IMR-90 (cell line): ENCODE results near the gene CCDC88B. TPM values are rescaled to one million over a fixed set of nuclear protein-coding genes. Genes with fewer than 3 reads are reported as not detected.

Source experiments
- ATAC-seq: fragments of 200-7000 bp; cut with Tn5 transposase; 2 replicates; pipeline ENCODE4 v1.9.1; 2020; ENCODE audit warnings: low read depth, mild to moderate bottlenecking, moderate library complexity
- BruUV-seq: library from RNA; stranded (reverse); fragments of 400-500 nt; replicated peaks from 2 replicates; lab custom pipeline; 2021; lab: Mats Ljungman, UMichigan
- CTCF ChIA-PET: fragments of 300-600 bp; formaldehyde crosslinking; extraction: SDS; loops from one replicate; lab custom pipeline; 2021; ENCODE audit warnings: antibody characterized with exemption; lab: Yijun Ruan, JAX
- POLR2A ChIA-PET: fragments of 300-600 bp; sonication (Branson Sonifier 250); formaldehyde crosslinking; loops from one replicate; lab custom pipeline; 2022; ENCODE audit warnings: antibody characterized with exemption; ENCODE audit not compliant: unreplicated experiment; lab: Charles Lee
- DNase-seq: peaks from one replicate; pipeline ENCODE4 v3.0.0; 2013
- H2AFZ ChIP-seq: replicated peaks from 2 replicates; pipeline ENCODE3; 2013; ENCODE audit warnings: low read length, mild to moderate bottlenecking; ENCODE audit not compliant: poor library complexity
- H2AK5ac ChIP-seq: 2 replicates; pipeline ENCODE4 v1.6.1; 2013; ENCODE audit warnings: low read depth, low read length, inconsistent platforms
- H2AK9ac ChIP-seq: replicated peaks from 2 replicates; pipeline ENCODE3; 2013; ENCODE audit warnings: mild to moderate bottlenecking, low read depth, low read length, moderate library complexity; ENCODE audit not compliant: poor library complexity
- H2BK120ac ChIP-seq: 2 replicates; pipeline ENCODE4 v1.6.1; 2013; ENCODE audit warnings: low read depth, low read length, inconsistent platforms
- H2BK15ac ChIP-seq: 3 replicates; pipeline ENCODE4 v1.6.1; 2013; ENCODE audit warnings: low read depth, low read length, inconsistent platforms
- H2BK20ac ChIP-seq: 2 replicates; pipeline ENCODE4 v1.6.1; 2013; ENCODE audit warnings: low read depth, mild to moderate bottlenecking, inconsistent platforms, low read length, moderate library complexity
- H2BK5ac ChIP-seq: 2 replicates; pipeline ENCODE4 v1.6.1; 2013; ENCODE audit warnings: mild to moderate bottlenecking, low read depth, low read length, inconsistent platforms; ENCODE audit not compliant: poor library complexity, severe bottlenecking
- H3K14ac ChIP-seq: replicated peaks from 2 replicates; pipeline ENCODE4 v1.6.1; 2013; ENCODE audit warnings: low read depth, low read length, inconsistent platforms
- H3K18ac ChIP-seq: 2 replicates; pipeline ENCODE4 v1.6.1; 2013; ENCODE audit warnings: low read depth, low read length, control low read depth
- H3K23ac ChIP-seq: 2 replicates; pipeline ENCODE4 v1.6.1; 2013; ENCODE audit warnings: low read depth, low read length, inconsistent platforms
- H3K27ac ChIP-seq: 2 replicates; pipeline ENCODE4 v1.5.1; 2013; ENCODE audit warnings: mild to moderate bottlenecking, control low read depth, low read length; ENCODE audit not compliant: insufficient read depth
- H3K27me3 ChIP-seq: 2 replicates; pipeline ENCODE4 v1.6.1; 2013; ENCODE audit warnings: low read length; ENCODE audit not compliant: control insufficient read depth, insufficient read depth
- H3K36me3 ChIP-seq: 2 replicates; pipeline ENCODE4 v1.6.1; 2013; ENCODE audit warnings: low read length, mixed read lengths; ENCODE audit not compliant: control insufficient read depth, insufficient read depth
- H3K4ac ChIP-seq: 2 replicates; pipeline ENCODE4 v1.6.1; 2013; ENCODE audit warnings: low read depth, low read length, inconsistent platforms
- H3K4me1 ChIP-seq: 2 replicates; pipeline ENCODE4 v1.6.1; 2013; ENCODE audit warnings: low read length, mixed read lengths; ENCODE audit not compliant: control insufficient read depth, insufficient read depth
- H3K4me2 ChIP-seq: 2 replicates; pipeline ENCODE4 v1.6.1; 2013; ENCODE audit warnings: low read depth, mild to moderate bottlenecking, control low read depth, low read length, moderate library complexity
- H3K4me3 ChIP-seq: 2 replicates; pipeline ENCODE4 v1.5.1; 2013; ENCODE audit warnings: low read depth, mild to moderate bottlenecking, control low read depth, low read length, moderate library complexity; ENCODE audit not compliant: insufficient read depth
- H3K56ac ChIP-seq: 2 replicates; pipeline ENCODE4 v1.6.1; 2013; ENCODE audit warnings: low read length, inconsistent platforms; ENCODE audit not compliant: insufficient read depth; ENCODE audit errors: extremely low read depth
- H3K79me1 ChIP-seq, 2 experiments: 2 replicates each; pipeline ENCODE4 v1.6.1; 2013; ENCODE audit warnings: low read length in 2 of 2, inconsistent platforms in 1 of 2, low read depth in 1 of 2
- H3K9ac ChIP-seq: 2 replicates; pipeline ENCODE4 v1.6.1; 2013; ENCODE audit warnings: low read depth, low read length, control low read depth
- H3K9me1 ChIP-seq: 2 replicates; pipeline ENCODE4 v1.6.1; 2013; ENCODE audit warnings: low read length, inconsistent platforms; ENCODE audit not compliant: insufficient read depth
- H3K9me3 ChIP-seq: 2 replicates; pipeline ENCODE4 v1.6.1; 2013; ENCODE audit warnings: low read length; ENCODE audit not compliant: control insufficient read depth, insufficient read depth
- H4K20me1 ChIP-seq: 2 replicates; pipeline ENCODE4 v1.6.1; 2013; ENCODE audit warnings: low read length, inconsistent platforms; ENCODE audit not compliant: insufficient read depth
- H4K5ac ChIP-seq: 2 replicates; pipeline ENCODE4 v1.6.1; 2013; ENCODE audit warnings: mild to moderate bottlenecking, low read depth, low read length, control low read depth
- H4K8ac ChIP-seq, 2 experiments: 2 replicates each; pipeline ENCODE4 v1.6.1; 2013; ENCODE audit warnings: low read depth in 2 of 2, low read length in 2 of 2, control low read depth in 1 of 2, inconsistent platforms in 1 of 2
- H4K91ac ChIP-seq: 2 replicates; pipeline ENCODE4 v1.6.1; 2013; ENCODE audit warnings: low read depth, low read length, inconsistent platforms; ENCODE audit not compliant: insufficient read depth
- CEBPB ChIP-seq: IDR thresholded peaks from 2 replicates; pipeline ENCODE4 v1.6.1; 2012; ENCODE audit warnings: low read depth, low read length, improper control_type of control experiment
- FOS ChIP-seq: fragments of 150-350 bp; IDR thresholded peaks from 2 replicates; pipeline ENCODE4 v1.6.1; 2016; ENCODE audit warnings: low read depth, low read length
- MAFK ChIP-seq: IDR thresholded peaks from 2 replicates; pipeline ENCODE4 v1.6.1; 2012; ENCODE audit warnings: low read depth, low read length, improper control_type of control experiment
- MAZ ChIP-seq: IDR thresholded peaks from 2 replicates; pipeline ENCODE4 v1.6.1; 2012; ENCODE audit warnings: low read depth, mild to moderate bottlenecking, low read length, improper control_type of control experiment, moderate library complexity, borderline replicate concordance
- MXI1 ChIP-seq: IDR thresholded peaks from 2 replicates; pipeline ENCODE4 v1.6.1; 2012; ENCODE audit warnings: low read depth, mild to moderate bottlenecking, low read length, moderate library complexity, borderline replicate concordance
- POLR2A ChIP-seq: IDR thresholded peaks from 2 replicates; pipeline ENCODE4 v1.6.1; 2012; ENCODE audit warnings: mild to moderate bottlenecking, low read depth, low read length
- RAD21 ChIP-seq: IDR thresholded peaks from 2 replicates; pipeline ENCODE4 v1.6.1; 2012; ENCODE audit warnings: low read length, improper control_type of control experiment
- RCOR1 ChIP-seq: IDR thresholded peaks from 2 replicates; pipeline ENCODE4 v1.6.1; 2012; ENCODE audit warnings: mild to moderate bottlenecking, low read length, improper control_type of control experiment; ENCODE audit not compliant: insufficient replicate concordance
- RFX5 ChIP-seq: IDR thresholded peaks from 2 replicates; pipeline ENCODE4 v1.8.0; 2012; ENCODE audit warnings: low read depth, mild to moderate bottlenecking, low read length, moderate library complexity
- SMC3 ChIP-seq: fragments of 150-350 bp; IDR thresholded peaks from 2 replicates; pipeline ENCODE4 v1.6.1; 2016; ENCODE audit warnings: low read depth, mild to moderate bottlenecking, antibody characterized with exemption, low read length, moderate library complexity
- WGBS, 2 experiments: methylation state at CpG; one replicate each; pipeline versions ENCODE4 v1.1.5 to v1.1.7; 2013; ENCODE audit warnings: missing lambda C conversion rate in 2 of 2; ENCODE audit not compliant: insufficient read length in 1 of 2; ENCODE audit errors: extremely low coverage in 2 of 2; 5-methylcytosine and 5-hydroxymethylcytosine counted together
- dilution Hi-C: fragments of 300-500 bp; cut with HindIII; formaldehyde crosslinking; loops from one replicate; pipeline ENCODE4 v1.14.3; 2018; ENCODE audit warnings: low sequenced_read_pairs; ENCODE audit not compliant: unreplicated experiment
- in situ Hi-C: fragments of 300-500 bp; cut with MboI; formaldehyde crosslinking; loops from 3 replicates; pipeline ENCODE4 v1.14.3; 2019; ENCODE audit warnings: low sequenced_read_pairs, inconsistent platforms, mixed read lengths
- intact Hi-C: fragments of 100-400 bp; cut with micrococcal nuclease; formaldehyde crosslinking; loops from 2 replicates; pipeline ENCODE4 v1.10.0; 2022
- polyA plus RNA-seq, 3 experiments: library from polyadenylated mRNA; depleted of rRNA; stranded (reverse); fragments of >200 nt; gene quantifications; 2 replicates each; pipeline ENCODE4 v1.2.3, GENCODE V29; 2012; ENCODE audit warnings: low replicate concordance in 1 of 3
- total RNA-seq: library from RNA; depleted of rRNA; stranded (reverse); fragments of >200 nt; gene quantifications from 2 replicates; pipeline ENCODE4 v1.2.3, GENCODE V29; 2012
- TF ChIP-seq, protein P1 (sequence below): fragments of 150-350 bp; IDR thresholded peaks from 2 replicates; pipeline ENCODE4 v1.6.1; 2016; ENCODE audit warnings: low read depth, mild to moderate bottlenecking, low read length, moderate library complexity, borderline replicate concordance
- TF ChIP-seq, protein P2 (sequence below): conservative IDR thresholded peaks from 2 replicates; pipeline ENCODE4 v1.5.1; 2012; ENCODE audit warnings: mild to moderate bottlenecking, low read depth, low read length, improper control_type of control experiment

CCDC88B gene
- total and polyA plus RNA-seq, 2 of the 4 experiments (the other 2 are of a cell fraction): 1.3 to 2.5 TPM

DNA sequence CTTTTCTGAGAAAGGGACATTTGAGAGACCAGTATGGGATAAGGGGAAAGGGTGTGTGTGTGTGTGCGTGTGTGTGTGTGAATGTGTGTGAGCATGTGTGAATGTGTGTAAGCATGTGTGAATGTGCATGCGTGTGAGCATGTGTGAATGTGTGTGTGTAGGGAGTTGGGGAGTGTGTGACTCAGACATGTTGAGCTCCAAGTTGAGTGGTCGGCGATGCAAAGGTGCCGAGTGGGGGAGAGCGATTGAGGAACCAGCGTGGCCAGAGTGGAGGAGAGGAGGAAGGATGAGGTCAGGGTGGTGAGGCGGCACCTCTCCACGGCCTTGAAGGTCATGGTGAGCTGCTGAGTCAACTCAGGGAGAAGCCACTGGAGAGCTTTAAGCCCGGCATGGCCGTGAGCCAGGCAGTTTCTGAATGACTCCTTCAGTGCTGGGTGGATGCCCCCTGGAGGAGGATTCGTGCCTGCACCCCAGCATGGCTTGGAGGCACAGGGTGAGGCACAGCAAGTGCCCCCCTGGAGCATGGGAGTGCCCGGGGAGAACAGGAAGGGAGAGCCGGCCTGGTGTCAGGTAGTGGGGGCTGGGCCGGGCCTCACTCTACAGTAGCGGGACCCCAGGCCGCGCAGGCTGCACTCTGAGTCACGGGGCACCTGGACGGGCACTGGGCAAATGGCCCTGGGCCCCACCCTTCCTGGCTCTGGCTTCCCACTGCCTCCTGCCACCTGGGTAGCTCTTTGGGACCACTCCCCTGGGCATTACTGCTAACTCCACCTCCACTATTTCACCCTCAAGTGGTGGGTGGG lies 8.2 kb upstream of the CCDC88B start:
- 41% methylated on average over 10 of the region's 20 CpGs; no CpG with 5 or more reads in 1 of the 2 experiments for WGBS, 2 experiments
- Histone ChIP-seq H2BK20ac (peak overlapping the region; percentile 48; the same call in 1 of the 2 replicates), H4K91ac (no peak overlapping the region; the same call in 1 of the 2 replicates), H2AFZ (peak overlapping the region; percentile 71), H3K27me3 (no peaks in the 10 kb centered on the region; the same call in 1 of the 2 replicates), H3K9me3 (0 out of 2 replicates have a peak, but pooled peaks cover 2% of the 10 kb centered on the region), H4K20me1 (0 out of 2 replicates have a peak, but pooled peaks cover 3% of the 10 kb centered on the region), H3K36me3 (no peaks in the 10 kb centered on the region), H3K14ac (peak overlapping the region; percentile 5; the same call in 1 of the 2 replicates), H3K23ac (peak overlapping the region; percentile 46; the same call in 1 of the 2 replicates), H3K9me1 (peaks cover 8% of the 10 kb centered on the region), H3K18ac (peak overlapping the region; percentile 18; the same call in 1 of the 2 replicates), H2AK5ac (peak overlapping the region; percentile 92), H4K8ac (peak overlapping the region in 1 of 2 experiments; percentile 9; a peak in 1 of 4 replicates), H4K5ac (no peak overlapping the region; the same call in 1 of the 2 replicates), H2BK120ac (peak overlapping the region; percentile 39; the same call in 1 of the 2 replicates), H3K4me1 (peaks cover 7% of the 10 kb centered on the region), H3K4me2 (no peak overlapping the region), H3K27ac (no peak overlapping the region), H3K4me3 (no peak overlapping the region), H2BK5ac (no peak overlapping the region), H3K9ac (no peak overlapping the region), H2BK15ac (peak overlapping the region; percentile 31; the same call in 2 of the 3 replicates), H3K4ac (peak overlapping the region; percentile 61), H3K79me1 (no peaks in the 10 kb centered on the region), H2AK9ac (peak overlapping the region; percentile 78), H3K56ac (no peak overlapping the region)
- in situ Hi-C loops (no loop called here), intact Hi-C loops (loop anchor here (1.0 kb wide), 1 partner anchor 27 kb away; no protein-coding TSS in a partner anchor), dilution Hi-C loops (no loop called here)
- ChIA-PET POLR2A (interaction anchor here (0.6 kb wide), 1 partner anchor 14 kb away, joined by 3 read pairs; the partner anchor contains the start of genes PRDX5 and TRMT112), CTCF (interaction anchor here (0.6 to 2.5 kb wide), 8 partner anchors 10 to 357 kb away, joined by 3 to 17 read pairs (median 4); partner anchors contain the start of genes PRDX5 and TRMT112)
- DNase-seq (peak; percentile 87), ATAC-seq (peak; percentile 84)
- no TSS peak for BruUV-seq
- TF ChIP-seq MXI1 (no peak), RCOR1 (no peak), SMC3 (peak; percentile 63), MAZ (0 out of 2 replicates have a peak, but pooled peaks have one; percentile 34), RAD21 (peak; percentile 60), POLR2A (no peak), RFX5 (no peak), CEBPB (no peak), MAFK (0 out of 2 replicates have a peak, but pooled peaks have one; percentile 5), FOS (no peak; the same call in 1 of the 2 replicates)
- TF ChIP-seq, protein P1, sequence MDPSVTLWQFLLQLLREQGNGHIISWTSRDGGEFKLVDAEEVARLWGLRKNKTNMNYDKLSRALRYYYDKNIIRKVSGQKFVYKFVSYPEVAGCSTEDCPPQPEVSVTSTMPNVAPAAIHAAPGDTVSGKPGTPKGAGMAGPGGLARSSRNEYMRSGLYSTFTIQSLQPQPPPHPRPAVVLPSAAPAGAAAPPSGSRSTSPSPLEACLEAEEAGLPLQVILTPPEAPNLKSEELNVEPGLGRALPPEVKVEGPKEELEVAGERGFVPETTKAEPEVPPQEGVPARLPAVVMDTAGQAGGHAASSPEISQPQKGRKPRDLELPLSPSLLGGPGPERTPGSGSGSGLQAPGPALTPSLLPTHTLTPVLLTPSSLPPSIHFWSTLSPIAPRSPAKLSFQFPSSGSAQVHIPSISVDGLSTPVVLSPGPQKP: no peak
- TF ChIP-seq, protein P2, sequence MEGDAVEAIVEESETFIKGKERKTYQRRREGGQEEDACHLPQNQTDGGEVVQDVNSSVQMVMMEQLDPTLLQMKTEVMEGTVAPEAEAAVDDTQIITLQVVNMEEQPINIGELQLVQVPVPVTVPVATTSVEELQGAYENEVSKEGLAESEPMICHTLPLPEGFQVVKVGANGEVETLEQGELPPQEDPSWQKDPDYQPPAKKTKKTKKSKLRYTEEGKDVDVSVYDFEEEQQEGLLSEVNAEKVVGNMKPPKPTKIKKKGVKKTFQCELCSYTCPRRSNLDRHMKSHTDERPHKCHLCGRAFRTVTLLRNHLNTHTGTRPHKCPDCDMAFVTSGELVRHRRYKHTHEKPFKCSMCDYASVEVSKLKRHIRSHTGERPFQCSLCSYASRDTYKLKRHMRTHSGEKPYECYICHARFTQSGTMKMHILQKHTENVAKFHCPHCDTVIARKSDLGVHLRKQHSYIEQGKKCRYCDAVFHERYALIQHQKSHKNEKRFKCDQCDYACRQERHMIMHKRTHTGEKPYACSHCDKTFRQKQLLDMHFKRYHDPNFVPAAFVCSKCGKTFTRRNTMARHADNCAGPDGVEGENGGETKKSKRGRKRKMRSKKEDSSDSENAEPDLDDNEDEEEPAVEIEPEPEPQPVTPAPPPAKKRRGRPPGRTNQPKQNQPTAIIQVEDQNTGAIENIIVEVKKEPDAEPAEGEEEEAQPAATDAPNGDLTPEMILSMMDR: peak; percentile 69
